ENCODE results near the gene RBM43. TPM values are rescaled to one million over a fixed set of nuclear protein-coding genes. Genes with fewer than 3 reads are reported as not detected.

The RBM43 gene
- polyA plus RNA-seq, 1 donor (not counting 4 experiments of a cell fraction or from before 2014, with no cell fraction given), result 2.7 TPM

- no peak for DNase-seq (ENCODE audit: low read depth, low spot score)
Measured at GRCh38 chr2:151277067-151277466, 15.4 kb upstream of the RBM43 start.

GRCh38 chr2:151275291-151275690 is 13.6 kb upstream of the RBM43 start:
- no peak overlapping the region for H2AFZ ChIP-seq (ENCODE audit: control insufficient read depth, low read length)
- H3K9me3 ChIP-seq (ENCODE audit: control insufficient read depth, low read depth, low read length), result no peaks in the 10 kb centered on the region
- H3K27me3 ChIP-seq (ENCODE audit: control insufficient read depth, extremely low read depth, insufficient read depth, low read length), result no peaks in the 10 kb centered on the region
- dilution Hi-C loops (cut with MboI; ENCODE audit: extremely low pct_ligation_motif_present, low sequenced_read_pairs), result no loop called here
- no peak overlapping the region for H3K4me3 ChIP-seq (ENCODE audit: control insufficient read depth in 2 of 3, extremely low read depth in 1 of 3, insufficient read depth in 2 of 3, low read depth in 1 of 3, low read length in 3 of 3)
- H3K36me3 ChIP-seq (ENCODE audit: control insufficient read depth in 2 of 2, extremely low read depth in 1 of 2, insufficient read depth in 2 of 2, low read length in 2 of 2), result no peaks in the 10 kb centered on the region
- no peaks in the 10 kb centered on the region for H3K9me1 ChIP-seq (ENCODE audit: control insufficient read depth, extremely low read depth, insufficient read depth, low read length)
- H3K79me2 ChIP-seq (ENCODE audit: control insufficient read depth, insufficient read depth, low read length), result no peaks in the 10 kb centered on the region
- no peak overlapping the region for H3K4me2 ChIP-seq (ENCODE audit: control insufficient read depth, extremely low read depth, insufficient read depth, low read depth, low read length)
- no peak overlapping the region for H3K9ac ChIP-seq (ENCODE audit: control insufficient read depth, extremely low read depth, insufficient read depth, low read length)
- no peaks in the 10 kb centered on the region for H3K4me1 ChIP-seq (ENCODE audit: control insufficient read depth, extremely low read depth, insufficient read depth, low read length)
- H4K20me1 ChIP-seq (ENCODE audit: control insufficient read depth, extremely low read depth, insufficient read depth, low read length), result no peaks in the 10 kb centered on the region
- H3K27ac ChIP-seq (ENCODE audit: control insufficient read depth, insufficient read depth, low read length), result no peak overlapping the region
- TF ChIP-seq EZH2 (IDR thresholded peaks at IDR 0.05; ENCODE audit: low read length), result no peak
- TF ChIP-seq CTCF (optimal IDR thresholded peaks at IDR 0.05 in 1 of 3, IDR thresholded peaks at IDR 0.05 in 1 of 3, conservative IDR thresholded peaks at IDR 0.05 in 1 of 3; ENCODE audit: extremely low read depth in 1 of 3, insufficient read depth in 2 of 3, low read length in 3 of 3), result no peak
- no peak for FAIRE-seq
- DNase-seq (ENCODE audit: low read depth, low spot score), result no peak

More at GRCh38 chr2:151277067-151277466, 15.4 kb upstream of the RBM43 start:
- Histone ChIP-seq H3K36me3 (ENCODE audit: control insufficient read depth in 2 of 2, extremely low read depth in 1 of 2, insufficient read depth in 2 of 2, low read length in 2 of 2) (no peaks in the 10 kb centered on the region), H3K79me2 (ENCODE audit: control insufficient read depth, insufficient read depth, low read length) (no peaks in the 10 kb centered on the region), H3K27ac (ENCODE audit: control insufficient read depth, insufficient read depth, low read length) (no peak overlapping the region), H3K9ac (ENCODE audit: control insufficient read depth, extremely low read depth, insufficient read depth, low read length) (no peak overlapping the region), H3K9me1 (ENCODE audit: control insufficient read depth, extremely low read depth, insufficient read depth, low read length) (no peaks in the 10 kb centered on the region), H3K9me3 (ENCODE audit: control insufficient read depth, low read depth, low read length) (no peaks in the 10 kb centered on the region), H2AFZ (ENCODE audit: control insufficient read depth, low read length) (no peak overlapping the region), H3K4me1 (ENCODE audit: control insufficient read depth, extremely low read depth, insufficient read depth, low read length) (no peaks in the 10 kb centered on the region), H3K4me3 (ENCODE audit: control insufficient read depth in 2 of 3, extremely low read depth in 1 of 3, insufficient read depth in 2 of 3, low read depth in 1 of 3, low read length in 3 of 3) (no peak overlapping the region), H3K27me3 (ENCODE audit: control insufficient read depth, extremely low read depth, insufficient read depth, low read length) (no peaks in the 10 kb centered on the region), H3K4me2 (ENCODE audit: control insufficient read depth, extremely low read depth, insufficient read depth, low read depth, low read length) (no peak overlapping the region), H4K20me1 (ENCODE audit: control insufficient read depth, extremely low read depth, insufficient read depth, low read length) (no peaks in the 10 kb centered on the region)
- FAIRE-seq, result no peak
- dilution Hi-C loops (cut with MboI; ENCODE audit: extremely low pct_ligation_motif_present, low sequenced_read_pairs), result no loop called here
- TF ChIP-seq EZH2 (IDR thresholded peaks at IDR 0.05; ENCODE audit: low read length) (no peak), CTCF (optimal IDR thresholded peaks at IDR 0.05 in 1 of 3, IDR thresholded peaks at IDR 0.05 in 1 of 3, conservative IDR thresholded peaks at IDR 0.05 in 1 of 3; ENCODE audit: extremely low read depth in 1 of 3, insufficient read depth in 2 of 3, low read length in 3 of 3) (no peak)
